ENCODE results near the gene USP26.
"Not testable (repeated sequence)": the region's sequence is repeated elsewhere in the genome, so short reads cannot be mapped to it uniquely, and the experiment has no call there.

USP26 gene

DNA sequence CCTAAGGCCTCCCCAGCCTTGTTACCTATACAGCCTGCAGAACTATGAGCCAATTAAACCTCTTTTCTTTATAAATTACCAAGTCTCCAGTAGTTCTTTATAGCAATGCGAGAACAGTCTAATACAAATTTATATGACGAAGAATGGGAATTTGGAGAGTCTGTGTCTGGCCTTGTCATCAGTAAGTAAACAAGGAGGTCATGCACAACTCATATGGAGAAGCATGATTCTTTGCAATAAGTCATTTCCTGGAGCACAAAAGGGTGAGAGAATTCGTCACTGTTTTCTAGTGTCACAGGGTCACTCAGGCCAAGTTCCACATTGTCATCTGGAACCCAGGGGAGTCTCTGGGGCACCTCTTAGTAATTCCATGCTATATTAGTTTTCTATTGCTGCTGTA, 89.5 kb downstream of the USP26 start:
- no peak for DNase-seq

DNA sequence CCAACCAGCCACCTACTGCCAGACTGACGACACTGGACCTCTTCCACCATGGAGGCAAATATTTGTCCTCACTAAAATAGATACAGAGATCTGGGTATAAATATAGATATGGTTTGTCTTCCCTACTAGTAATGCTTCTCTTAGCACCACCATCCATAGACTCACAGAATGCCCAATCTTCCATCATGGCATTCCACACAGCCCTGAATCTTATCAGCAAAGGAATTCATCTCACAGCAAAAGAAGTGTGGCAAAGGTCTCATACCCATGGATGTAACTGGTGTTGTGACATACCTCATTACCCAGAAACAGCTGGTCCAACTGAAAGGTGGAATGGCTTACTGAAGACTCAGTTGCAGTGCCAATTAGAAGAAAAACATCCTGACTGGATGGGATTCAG, 91.3 kb downstream of the USP26 start:
- no peak for DNase-seq

DNA sequence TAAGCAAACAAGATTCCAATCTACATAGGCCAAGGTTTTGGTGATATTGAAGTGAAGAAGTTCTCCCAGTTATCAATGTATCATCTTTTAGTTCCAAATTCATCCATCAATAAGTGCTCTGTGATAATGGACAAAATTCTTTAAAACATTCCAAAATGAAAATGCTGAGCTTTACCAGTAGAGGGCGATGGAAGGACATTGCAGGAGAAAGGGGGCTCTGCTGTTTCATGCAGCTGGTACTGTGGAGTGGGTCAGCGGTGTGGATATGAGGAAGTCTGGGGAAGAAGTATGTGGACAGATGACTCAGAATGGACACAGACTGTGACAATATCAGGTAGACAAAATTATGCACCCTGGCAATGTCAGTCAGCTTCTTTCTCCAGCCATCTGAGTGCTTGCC, 91.9 kb downstream of the USP26 start:
- peak in 2 of 3 donors; percentile 2 to 14 for DNase-seq

DNA sequence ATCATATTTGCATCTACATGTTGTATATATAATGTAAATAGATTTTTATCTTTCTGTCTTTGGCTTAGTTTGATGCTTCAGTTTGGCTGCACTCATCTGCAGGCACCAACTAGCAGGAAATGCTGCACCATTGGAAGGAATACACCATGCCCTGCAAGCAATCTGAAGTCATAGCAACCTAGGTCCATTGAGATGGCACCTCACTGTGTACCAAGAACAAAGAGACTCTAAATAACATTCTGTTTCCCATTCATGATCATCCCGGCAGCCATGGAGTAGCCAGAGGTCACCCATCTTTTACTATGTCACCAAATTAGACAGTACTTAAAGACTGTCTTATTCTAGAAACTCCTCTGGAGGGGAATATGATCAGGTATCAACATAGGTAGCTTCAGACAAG, 97.7 kb downstream of the USP26 start:
- DNase-seq: no peak

DNA sequence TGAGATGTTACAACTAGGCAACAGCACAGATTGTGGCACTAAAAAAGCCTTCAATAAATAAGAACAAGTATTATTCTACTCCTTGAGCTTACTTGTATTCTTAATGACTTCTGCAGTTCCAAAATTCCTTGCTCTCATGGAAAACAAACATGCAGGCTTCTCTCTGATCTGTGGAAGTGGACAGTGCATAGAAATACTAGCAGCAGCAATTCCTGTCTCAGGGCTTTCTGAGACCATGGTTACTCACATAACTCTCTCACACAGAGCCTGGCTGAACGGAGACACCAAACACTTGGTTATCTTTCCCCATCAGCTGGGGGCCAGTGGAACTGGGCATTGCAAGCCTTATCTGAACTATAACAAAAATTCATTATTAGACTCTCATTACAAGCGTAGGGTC, 106.1 kb downstream of the USP26 start:
- DNase-seq: no peak

DNA sequence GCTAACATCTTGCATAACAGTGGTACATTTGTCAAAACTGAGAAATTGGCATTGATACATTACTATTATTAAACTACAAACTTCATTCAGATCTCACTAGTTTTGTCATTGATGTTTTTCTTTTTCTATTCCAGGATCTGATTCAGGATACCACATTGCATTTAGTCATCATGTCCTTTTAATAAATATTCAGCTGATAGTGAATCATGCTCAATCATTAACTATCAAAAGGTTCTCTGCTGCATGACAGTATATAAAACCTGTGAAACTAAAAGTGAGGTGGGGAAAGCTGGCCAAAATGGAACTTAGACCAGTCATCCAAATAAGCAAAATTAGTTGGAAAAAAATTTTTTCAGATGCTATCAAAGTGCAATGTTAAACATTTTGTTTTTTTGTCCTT, 110.4 kb downstream of the USP26 start:
- DNase-seq: no peak

DNA sequence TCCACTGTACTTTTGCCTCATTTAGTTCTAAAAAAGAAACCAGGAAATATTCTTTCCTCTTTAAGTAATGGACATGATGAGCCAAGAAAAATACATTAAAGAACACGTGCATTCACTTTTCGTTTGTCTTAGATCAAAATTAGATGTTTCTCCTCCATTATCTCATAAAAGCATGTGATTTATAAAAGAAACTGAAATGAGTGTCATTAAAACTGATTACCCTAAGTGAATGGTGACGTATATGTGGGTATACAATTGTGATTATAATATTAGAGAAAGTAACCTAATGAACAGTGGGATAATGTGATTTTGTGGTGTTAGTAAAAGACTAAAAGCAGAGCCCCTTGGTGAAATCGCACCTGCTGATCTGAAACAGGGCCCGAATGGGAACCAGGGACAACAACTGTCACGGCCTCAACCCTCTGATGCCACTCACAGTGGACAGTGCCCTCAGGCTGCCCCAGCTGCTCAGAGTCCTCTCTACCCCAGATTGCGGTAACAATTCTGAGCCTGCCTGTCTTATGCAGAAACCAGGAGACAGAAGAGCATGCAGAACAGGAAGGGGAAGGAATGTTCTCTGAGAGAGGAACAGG, 112.8 kb downstream of the USP26 start:
- no peak for DNase-seq

DNA sequence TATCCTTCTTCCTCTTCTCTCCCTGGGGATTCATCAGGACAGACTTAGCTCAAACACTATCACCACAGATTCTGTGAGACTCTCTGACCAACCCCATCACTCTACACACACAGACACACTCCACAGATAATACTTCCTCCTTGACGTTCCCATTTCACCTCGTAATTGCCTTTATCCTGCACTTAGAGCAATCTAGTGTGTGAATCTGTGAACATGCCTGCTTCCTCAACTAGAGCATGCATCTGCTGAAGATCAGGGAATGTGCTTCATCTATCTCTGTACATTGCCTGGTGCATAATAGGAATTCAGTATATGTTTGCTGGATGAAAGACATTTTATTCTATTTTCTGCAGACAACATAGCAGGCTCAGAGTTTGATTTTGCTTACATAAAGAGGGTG, 113.4 kb downstream of the USP26 start:
- no peak for DNase-seq

DNA sequence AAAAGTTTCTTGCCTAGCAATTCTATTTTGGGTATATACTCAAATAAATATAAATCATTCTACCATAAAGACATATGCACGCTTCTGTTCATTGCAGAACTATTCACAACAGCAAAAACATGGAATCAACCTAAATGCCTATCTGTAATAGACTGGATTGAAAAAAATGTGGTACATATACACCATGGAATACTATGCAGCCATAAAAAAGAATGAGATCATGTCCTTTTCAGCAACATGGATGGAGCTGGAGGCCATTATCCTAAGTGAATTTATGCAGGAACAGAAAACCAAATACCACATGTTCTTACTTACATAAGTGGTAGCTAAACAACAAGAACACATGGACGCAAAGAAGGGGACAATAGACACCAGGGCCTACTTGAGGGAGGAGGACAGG, 116.9 kb downstream of the USP26 start:
- not testable (repeated sequence) for DNase-seq
